HG02840 (cell line): Measurements from ENCODE around the gene ABCA5.
"Not testable (repeated sequence)": the region's sequence is repeated elsewhere in the genome, so short reads cannot be mapped to it uniquely, and the experiment has no call there.

ENCODE experiments used
- ATAC-seq: cut with Tn5 transposase; IDR thresholded peaks from one replicate; pipeline ENCODE4 v1.9.1; 2021; ENCODE audit warnings: mild to moderate bottlenecking, moderate library complexity, moderate number of reproducible peaks; ENCODE audit not compliant: unreplicated experiment, low FRiP score

The ABCA5 gene

DNA sequence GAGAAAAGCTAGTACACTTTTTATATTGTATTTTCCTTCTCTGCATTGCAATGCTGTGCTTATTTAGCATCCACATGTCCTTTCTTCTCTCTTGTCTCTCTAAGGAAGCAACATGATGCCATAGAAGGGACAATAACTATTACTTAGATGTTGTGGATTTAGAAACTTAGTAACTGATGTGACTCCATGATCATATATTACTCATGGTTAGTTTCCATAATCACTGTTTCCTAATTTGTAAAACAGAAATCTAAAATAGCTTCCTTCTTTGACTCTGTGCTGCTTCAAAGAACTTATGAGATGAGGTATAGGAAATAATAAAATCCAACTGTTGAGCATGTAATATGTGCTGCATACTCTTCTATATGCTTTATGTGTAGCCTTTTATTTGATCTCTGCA is 6.6 kb upstream of the ABCA5 start:
- no peak for ATAC-seq

DNA sequence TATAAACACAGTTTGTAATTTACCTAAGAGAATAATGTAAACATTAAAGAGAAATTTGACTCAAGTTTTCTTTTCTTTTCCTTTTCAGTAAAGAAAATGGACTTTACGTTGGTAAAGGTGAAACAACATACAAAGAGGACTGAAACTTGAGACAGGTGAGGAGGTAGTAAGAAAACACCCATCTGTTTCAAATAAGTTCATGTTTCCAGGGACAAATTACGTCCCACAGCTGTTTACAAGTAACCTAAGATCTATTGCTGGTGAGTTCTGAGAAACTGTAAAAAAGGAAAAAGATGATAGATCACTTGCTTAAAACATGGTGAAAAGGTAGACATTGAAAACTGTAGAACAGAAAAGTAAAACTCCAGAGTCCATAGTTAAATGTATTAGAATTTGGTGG is 4.8 kb upstream of the ABCA5 start:
- ATAC-seq, result no peak

DNA sequence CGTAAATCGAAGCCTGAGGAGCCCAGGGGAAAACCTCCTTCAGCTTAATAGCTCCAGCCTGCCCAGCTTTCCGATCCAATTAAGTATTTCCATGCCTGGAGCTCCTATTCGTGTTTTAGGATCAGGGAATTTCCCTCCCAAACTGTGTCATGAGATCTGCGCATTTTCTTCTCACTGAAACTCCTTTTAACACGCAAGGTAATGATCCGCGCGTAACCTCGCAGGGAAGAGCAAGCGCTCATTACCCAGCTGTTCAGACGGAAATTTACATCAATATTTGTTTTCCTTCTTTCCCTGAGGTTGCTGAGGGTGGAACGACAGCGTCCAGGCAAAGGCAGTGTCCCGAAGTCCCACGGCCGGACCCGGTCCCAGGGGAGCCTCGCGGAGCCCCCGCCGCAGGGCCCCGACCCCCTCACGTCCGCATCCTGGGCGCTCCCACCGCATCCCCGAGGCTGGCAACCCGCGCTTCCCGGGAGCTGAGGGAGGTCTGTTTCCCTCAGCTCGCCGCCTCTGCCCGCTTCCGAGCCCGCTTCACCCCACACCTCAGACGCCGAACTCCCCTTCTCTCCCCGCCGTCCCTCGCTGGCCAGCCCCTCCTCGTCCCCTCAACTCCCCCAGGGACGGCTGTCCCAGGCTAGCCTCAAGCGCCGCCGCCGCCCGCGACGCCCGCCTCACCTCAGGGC is 415 bp downstream of the ABCA5 start:
- ATAC-seq, result peak; percentile 1

DNA sequence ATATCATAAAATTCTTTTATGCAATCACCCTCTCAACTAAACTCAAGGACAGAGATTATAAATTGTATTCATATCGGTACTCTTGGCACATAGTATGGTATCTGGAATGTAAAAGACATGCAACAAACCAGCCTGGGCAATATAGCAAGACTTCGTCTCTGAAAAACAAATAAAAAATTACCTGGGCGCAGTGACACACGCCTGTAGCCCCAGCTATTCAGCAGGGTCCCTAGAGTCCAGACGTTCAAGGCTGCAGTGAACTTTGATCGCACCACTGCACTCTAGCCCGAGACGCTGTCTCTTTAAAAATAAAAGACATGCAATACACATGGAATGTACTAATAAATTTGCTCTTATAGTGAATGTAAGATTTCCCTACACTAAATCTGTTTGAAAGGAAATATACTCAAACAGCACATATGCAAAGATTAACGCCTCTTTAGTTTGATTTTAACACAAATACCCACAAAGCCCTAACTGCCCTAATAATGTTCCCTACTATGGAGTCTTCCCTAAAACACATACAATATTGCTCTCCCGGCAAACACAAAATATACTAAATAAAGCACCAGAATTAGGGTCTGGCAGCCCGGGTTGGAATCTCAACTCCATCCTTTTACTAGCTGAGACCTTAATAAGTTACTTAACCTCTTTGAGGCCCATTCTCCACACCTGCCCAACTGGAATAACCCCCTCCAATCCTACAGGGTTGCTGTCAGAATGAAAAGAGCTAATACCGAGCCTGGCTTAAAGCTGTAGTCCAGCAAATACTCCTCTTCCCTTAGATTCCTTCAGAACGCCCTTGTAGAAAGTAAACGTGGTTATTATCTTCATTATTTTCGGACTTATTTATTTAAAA is 1.2 kb downstream of the ABCA5 start:
- ATAC-seq, result no peak

DNA sequence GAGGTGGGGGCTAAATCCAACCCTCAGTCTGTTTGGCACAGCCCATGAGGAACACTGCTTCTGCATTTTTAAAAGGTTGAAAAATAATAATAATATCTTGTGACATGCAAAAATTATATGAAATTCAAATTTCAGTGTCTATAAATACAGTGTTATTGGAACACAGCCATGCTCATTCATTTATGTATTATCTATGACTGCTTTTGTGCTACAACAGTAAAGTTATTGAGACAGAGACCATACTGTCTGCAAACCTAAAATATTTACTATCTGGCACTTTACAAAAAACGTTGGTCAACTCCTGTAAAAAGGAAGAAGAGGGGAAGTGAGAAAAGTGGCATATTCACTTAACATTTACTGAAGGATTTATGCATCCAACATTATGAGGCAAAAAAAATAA is 3.1 kb downstream of the ABCA5 start:
- no peak for ATAC-seq

DNA sequence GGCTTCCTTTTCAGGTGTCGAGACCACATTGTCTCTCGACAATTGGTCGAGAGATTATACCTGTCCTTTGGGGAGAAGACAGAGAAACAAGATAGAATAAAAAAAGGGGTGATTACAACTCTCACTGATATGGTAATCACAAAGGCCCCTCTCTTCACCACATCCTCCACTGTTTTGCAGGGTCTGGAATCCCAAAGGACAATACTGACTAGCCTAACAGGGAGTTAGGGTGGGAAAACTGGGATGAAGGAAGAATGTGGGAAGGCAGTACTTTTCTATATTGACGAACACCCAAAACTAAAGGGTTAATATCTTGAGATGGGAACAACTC is 6.1 kb downstream of the ABCA5 start:
- ATAC-seq, result no peak

DNA sequence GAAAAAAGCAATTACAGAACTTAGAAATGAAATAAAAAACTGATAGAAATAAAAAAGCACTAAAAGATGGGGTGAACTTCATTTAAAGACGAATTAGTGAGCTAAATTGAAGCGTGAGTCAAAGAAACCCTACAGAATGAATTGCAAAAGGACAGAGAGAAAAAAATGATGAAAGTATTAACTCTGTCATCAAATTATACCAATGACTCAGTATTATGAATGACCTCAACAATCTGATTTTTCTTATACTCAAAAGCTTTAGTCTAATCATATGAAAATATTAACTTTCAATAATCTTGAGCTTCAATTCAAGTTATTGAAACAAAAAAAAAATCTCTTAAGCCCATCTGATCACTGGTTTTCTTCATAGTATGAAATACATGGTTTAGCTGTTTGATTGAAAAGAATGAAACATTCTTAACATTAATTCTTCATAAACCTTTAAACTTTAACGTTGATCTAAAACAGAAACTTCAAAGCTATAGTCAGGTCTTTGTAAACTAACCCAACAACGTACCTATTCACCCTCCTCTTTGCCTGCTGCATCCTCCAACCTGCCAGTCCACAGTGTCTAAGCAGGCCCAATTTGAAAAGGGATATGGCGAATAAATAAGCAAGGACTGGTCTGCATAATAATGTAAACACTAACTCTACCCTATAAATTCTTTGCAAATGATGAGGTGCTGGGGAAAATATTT is 6.6 kb downstream of the ABCA5 start:
- no peak for ATAC-seq

DNA sequence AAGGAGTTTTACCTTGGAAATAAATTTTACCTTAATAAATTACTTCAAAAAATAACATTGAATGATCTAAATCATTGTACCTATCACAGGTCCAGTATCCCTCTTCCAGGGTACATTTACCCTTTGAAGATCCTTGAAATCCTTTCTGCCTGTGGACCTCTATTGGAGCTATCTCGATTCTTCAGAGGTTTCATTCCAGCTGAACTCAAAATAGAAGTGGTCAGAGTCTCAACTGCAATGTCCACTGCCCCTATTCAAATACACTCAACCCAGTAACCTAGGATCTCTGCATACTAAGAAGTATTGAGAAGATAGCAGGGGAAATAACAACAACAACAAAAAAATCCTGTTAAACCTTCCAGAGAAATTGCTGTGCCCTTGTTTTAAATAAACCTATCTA is 9.3 kb downstream of the ABCA5 start:
- ATAC-seq, result no peak

DNA sequence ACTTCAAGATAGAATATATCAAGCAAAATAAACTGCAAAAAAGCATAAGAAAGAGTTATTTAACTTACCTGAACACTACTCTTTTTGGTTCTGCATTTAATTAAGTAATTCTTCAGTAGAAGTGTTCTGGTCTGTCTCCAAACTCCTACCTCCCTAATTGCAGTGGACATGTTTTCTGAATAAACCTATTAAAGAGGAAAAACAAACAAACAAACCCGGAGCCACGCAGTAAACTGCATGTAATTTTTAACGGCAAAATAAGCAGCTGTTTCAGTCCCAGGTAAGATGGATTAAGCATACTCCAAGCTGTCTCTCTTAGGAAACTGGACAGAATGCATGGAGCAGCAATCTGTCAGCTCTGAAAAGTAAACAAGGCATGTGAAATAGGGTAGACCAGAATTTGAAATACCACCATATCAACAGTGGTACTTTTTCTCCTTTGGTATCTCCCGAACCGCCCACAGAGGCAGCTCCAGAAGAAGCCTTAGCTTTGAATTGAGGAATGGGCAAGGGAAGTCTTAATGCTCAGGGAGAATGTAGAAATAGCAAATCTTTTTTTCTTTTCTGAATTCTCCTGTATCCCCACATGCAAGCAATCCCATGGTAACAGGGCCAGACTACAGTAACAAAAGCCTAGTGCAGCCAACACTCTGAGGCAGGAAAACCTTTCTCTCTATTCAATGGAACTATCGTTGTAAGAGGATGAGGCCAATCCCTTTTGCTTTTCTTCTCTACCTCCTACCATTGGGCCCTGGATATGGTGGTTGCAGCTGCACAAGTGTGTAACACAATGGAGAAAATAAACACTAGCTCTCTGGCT is 12.5 kb downstream of the ABCA5 start:
- ATAC-seq, result no peak

DNA sequence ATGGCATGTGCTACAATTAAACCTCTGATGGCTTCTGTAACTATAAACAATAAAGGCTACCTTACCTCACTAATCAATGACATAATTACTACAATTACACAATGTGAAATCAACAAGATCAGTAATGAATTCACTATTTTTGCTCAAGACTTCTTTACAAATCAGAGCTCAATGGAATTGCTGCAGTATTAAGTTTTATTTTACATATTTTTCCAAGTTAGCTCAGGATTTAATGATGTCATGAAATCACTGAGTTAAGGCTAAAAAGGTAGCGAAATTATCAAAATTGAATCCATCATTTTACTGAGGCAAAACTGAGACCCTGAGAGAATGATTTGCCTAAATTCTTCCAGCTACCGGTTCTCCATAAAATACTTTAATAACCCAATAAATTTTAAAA is 21.8 kb downstream of the ABCA5 start:
- no peak for ATAC-seq

DNA sequence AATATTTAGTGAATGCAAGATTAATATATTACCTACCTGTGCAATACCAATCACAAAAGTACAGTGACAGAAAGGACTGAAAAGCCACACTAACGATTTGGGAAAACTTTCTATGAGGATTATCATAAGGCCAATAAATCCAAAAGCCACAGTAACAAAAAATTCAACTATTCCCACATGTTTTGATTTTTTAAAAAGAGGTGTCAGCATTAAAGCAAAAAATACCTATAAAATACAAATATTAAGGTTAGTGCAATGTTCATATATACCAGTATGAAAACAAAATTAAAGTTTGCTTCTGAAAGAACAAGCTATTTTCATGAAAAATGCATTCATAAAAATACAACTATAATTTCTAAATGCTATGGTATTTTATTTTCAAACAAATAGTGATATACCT is 24.3 kb downstream of the ABCA5 start:
- no peak for ATAC-seq

DNA sequence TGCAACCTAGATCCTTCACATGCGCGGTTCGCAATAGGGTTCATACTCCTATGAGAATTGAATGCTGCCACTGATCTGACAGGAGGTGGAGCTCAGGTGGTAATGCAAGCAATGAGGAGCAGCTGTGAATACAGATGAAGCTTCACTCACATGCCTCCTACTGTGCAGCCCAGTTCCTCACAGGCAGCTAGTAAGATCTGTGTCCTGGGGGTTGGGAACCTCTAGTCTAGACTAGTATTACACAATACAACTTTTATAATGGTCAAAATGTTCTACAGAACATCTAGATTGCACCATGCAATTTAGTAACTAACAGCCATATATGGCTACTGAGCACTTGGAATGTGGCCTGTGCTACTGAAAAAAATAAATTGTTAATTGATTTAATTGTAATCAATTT is 26.7 kb downstream of the ABCA5 start:
- no peak for ATAC-seq

DNA sequence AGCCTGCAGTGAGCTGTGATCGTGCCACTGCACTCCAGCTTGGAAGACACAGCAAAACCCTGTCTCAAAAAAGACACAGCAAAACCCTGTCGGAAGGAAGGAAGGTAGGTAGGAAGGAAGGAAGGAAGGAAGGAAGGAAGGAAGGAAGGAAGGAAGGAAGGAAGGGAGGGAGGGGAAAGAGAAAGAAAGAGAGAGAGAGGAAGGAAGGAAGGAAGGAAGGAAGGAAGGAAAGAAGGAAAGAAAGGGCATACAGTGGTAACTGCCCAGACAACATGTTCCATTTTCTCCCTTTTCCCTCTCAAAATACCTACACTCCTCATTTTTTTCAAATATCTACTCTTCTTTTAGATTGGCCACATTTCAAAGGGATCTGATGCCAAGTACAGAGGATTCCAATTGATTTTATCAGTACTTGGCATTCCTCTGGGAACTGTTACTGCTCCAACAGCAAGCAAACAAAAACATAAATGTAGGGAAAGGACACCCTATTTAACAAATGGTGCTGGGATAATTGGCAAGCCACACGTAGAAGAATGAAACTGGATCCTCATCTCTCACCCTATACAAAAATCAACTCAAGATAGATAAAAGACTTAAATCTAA is 28.7 kb downstream of the ABCA5 start:
- ATAC-seq, result not testable (repeated sequence)

DNA sequence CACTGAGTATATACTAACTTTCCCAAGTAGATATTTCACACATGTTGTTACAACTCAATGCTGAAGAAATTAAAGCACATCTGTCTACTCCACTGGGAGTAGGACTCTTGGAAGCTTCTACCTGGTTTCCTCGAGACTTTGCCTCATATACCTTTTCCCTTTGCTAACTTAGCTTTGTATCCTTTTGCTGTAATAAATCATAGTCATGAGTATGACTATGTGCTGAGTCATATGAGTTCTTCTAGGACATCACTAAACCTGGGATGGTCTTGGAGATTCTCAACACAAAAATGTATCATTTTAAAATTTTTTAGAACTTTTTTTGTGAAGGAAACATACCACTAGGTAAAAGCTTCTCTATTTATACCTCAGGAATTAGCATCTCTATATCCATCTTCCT is 39.8 kb downstream of the ABCA5 start:
- ATAC-seq, result no peak

DNA sequence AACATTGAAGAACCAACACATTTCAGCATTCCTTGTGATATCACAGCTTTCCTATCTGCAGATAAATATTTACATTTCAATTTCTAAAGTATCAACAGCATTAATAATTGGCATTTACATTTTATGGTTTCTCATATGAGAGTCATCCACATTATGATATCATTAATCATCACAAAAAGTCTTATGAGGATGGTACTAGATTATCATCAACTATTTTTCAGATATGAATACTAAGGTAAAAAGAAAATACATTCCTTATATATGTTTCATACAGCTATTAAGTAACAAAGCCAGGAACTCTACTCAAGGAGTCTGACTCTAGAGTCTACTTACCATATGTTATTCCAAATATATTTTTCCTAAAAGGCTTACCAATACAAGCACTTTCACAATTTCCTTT is 40.7 kb downstream of the ABCA5 start:
- no peak for ATAC-seq

DNA sequence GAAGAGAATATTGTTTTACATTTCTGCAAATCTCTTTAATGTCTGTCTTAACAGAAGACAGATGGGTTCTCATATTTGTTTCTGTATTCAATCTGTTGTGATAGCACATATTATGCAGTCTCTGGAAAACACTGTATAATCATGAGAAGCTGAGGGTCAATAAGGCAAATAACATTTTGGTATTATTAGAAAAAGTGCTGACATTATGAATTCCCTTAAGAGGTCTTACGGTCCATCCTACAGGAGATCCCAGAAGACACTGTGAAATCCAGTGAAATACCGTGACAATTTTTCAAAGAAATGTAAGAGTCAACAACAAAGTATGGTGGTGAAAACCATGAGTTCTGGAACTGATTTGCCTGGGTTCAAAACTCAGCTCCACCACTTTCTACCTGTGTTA is 42.3 kb downstream of the ABCA5 start:
- no peak for ATAC-seq

DNA sequence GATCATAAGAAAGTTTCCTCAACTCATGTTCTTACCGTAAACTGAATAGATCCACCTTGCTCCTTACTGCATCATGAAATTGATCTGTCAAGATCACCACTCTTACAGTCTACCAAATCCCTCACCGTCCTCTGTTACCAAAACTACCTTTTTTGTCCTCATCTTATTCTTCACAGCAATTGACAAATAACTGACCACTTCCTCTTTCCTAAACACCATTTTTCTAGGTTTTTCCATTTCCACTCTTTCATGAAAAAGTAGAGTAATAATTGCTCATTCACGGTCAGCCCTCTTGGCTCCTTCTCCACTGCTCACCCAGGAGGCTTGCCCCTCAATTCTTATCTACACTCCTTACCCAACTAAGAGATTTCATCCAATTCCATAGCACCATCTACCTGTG is 44.9 kb downstream of the ABCA5 start:
- ATAC-seq, result no peak

DNA sequence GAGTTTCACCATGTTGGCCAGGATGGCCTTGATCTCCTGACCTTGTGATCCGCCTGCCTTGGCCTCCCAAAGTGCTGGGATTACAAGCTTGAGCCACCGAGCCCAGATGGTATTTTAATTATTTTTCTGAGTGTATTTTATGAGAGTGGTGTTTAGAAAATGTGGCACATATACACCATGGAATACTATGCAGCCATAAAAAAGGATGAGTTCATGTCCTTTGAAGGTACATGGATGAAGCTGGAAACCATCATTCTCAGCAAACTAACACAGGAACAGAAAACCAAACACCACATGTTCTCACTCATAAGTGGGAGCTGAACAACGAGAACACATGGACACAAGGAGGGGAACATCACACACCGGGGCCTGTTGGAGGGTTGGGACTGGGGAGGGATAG is 50.7 kb downstream of the ABCA5 start:
- ATAC-seq, result not testable (repeated sequence)

DNA sequence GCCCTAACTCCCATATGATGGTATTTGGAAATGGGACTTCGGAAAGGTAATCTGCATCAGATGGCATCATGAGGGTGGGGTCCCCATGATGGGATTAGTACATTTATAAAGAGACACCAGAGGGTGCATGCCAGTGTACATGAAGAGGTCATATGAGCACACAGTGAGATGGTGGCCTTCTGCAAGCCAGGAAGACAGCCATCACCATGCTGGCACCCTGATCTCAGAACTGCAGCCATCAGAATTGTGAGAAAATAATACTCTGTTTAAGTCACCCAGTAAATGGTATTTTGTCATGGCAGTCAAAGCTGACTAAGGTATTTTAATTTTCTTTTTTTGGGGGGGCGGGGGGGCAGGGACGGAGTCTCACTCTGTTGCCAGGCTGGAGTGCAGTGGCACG is 51.2 kb downstream of the ABCA5 start:
- no peak for ATAC-seq

DNA sequence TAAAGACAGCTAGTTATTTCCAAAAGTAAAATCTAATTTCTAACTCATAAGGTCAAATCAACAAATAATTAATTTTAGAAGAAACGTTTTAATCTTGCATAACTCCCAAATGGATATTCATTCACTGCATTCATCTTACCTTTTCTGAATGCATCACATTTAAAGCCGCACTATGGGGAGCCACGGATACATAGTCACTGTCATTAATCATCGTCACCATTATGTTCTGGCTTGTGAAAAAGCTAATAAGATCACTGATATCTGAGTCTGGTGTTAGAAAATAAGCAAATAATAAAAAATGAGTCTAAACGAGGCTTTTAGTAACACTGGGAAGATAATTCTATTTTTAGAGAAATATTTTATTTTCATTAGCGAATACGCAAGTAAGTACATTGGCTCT is 55.9 kb downstream of the ABCA5 start:
- ATAC-seq, result no peak
